SJSA1 (cell line): Measurements from ENCODE around the gene TPSB2. TPM values are rescaled to one million over a fixed set of nuclear protein-coding genes. Genes with fewer than 3 reads are reported as not detected.

ENCODE experiments used
- DNase-seq, 2 experiments: peaks; one replicate each; pipeline ENCODE4 v3.0.0-alpha.2; 2015 to 2020; ENCODE audit warnings: low spot score in 2 of 2, low read depth in 1 of 2
- H3K27ac ChIP-seq: fragments of 250-450 bp; sonication (Bioruptor Pico); 2 replicates; pipeline ENCODE4 v1.5.1; 2020; ENCODE audit warnings: mild to moderate bottlenecking, moderate library complexity
- H3K27me3 ChIP-seq: fragments of 250-450 bp; sonication (Bioruptor Pico); replicated peaks from 2 replicates; pipeline ENCODE4 v1.5.1; 2020; ENCODE audit warnings: mild to moderate bottlenecking, moderate library complexity
- H3K36me3 ChIP-seq: fragments of 250-450 bp; sonication (Bioruptor Pico); 2 replicates; pipeline ENCODE4 v1.5.1; 2020; ENCODE audit warnings: mild to moderate bottlenecking
- H3K4me1 ChIP-seq: fragments of 250-450 bp; sonication (Bioruptor Pico); replicated peaks from 2 replicates; pipeline ENCODE4 v1.6.1; 2021; ENCODE audit warnings: mild to moderate bottlenecking
- H3K4me3 ChIP-seq: fragments of 250-450 bp; sonication (Bioruptor Pico); 2 replicates; pipeline ENCODE4 v1.5.1; 2020; ENCODE audit warnings: mild to moderate bottlenecking
- H3K9me3 ChIP-seq: fragments of 250-450 bp; sonication (Bioruptor Pico); replicated peaks from 2 replicates; pipeline ENCODE4 v1.5.1; 2020; ENCODE audit warnings: mild to moderate bottlenecking
- total RNA-seq: library from RNA; depleted of rRNA; stranded (reverse); fragments of >200 nt; shearing (Covaris generic); gene quantifications from 2 replicates; pipeline ENCODE4 v1.2.3, GENCODE V29; 2014

The TPSB2 gene
- total RNA-seq, 1 experiment from 2014 or later, result not detected

GRCh38 chr16:1265826-1266225 is 35.8 kb upstream of the TPSB2 start:
- Histone ChIP-seq H3K27me3 (peaks cover 49% of the 10 kb centered on the region), H3K4me3 (no peak overlapping the region)

GRCh38 chr16:1265090-1265630 is 35.2 kb upstream of the TPSB2 start:
- DNase-seq, result no peak
- Histone ChIP-seq H3K27me3 (peaks cover 47% of the 10 kb centered on the region), H3K36me3 (no peaks in the 10 kb centered on the region), H3K4me1 (no peaks in the 10 kb centered on the region), H3K9me3 (no peaks in the 10 kb centered on the region), H3K4me3 (no peak overlapping the region), H3K27ac (no peak overlapping the region)

More at GRCh38 chr16:1265826-1266225, 35.8 kb upstream of the TPSB2 start:
- Histone ChIP-seq H3K27ac (no peak overlapping the region), H3K9me3 (no peaks in the 10 kb centered on the region), H3K4me1 (no peaks in the 10 kb centered on the region), H3K36me3 (no peaks in the 10 kb centered on the region)
- DNase-seq, result no peak

- Histone ChIP-seq H3K9me3 (no peaks in the 10 kb centered on the region), H3K27ac (no peak overlapping the region), H3K4me1 (no peaks in the 10 kb centered on the region), H3K27me3 (peaks cover 48% of the 10 kb centered on the region), H3K4me3 (no peak overlapping the region), H3K36me3 (no peaks in the 10 kb centered on the region)
- no peak for DNase-seq
Measured at GRCh38 chr16:1264345-1265089, 34.5 kb upstream of the TPSB2 start.

- no peaks in the 10 kb centered on the region for H3K9me3 ChIP-seq
- H3K36me3 ChIP-seq, result no peaks in the 10 kb centered on the region
- H3K4me3 ChIP-seq, result no peak overlapping the region
- H3K4me1 ChIP-seq, result no peaks in the 10 kb centered on the region
- H3K27me3 ChIP-seq, result peaks cover 51% of the 10 kb centered on the region
- no peak overlapping the region for H3K27ac ChIP-seq
- no peak for DNase-seq
Measured at GRCh38 chr16:1263591-1264344, 33.8 kb upstream of the TPSB2 start.

GRCh38 chr16:1262846-1263221 is 32.9 kb upstream of the TPSB2 start:
- Histone ChIP-seq H3K27ac (no peak overlapping the region), H3K27me3 (peaks cover 42% of the 10 kb centered on the region), H3K9me3 (no peaks in the 10 kb centered on the region)

GRCh38 chr16:1262210-1262845 is 32.3 kb upstream of the TPSB2 start:
- peaks cover 39% of the 10 kb centered on the region for H3K27me3 ChIP-seq
- no peak for DNase-seq

More at GRCh38 chr16:1262846-1263221, 32.9 kb upstream of the TPSB2 start:
- DNase-seq, result no peak
- Histone ChIP-seq H3K36me3 (no peaks in the 10 kb centered on the region), H3K4me3 (no peak overlapping the region), H3K4me1 (no peaks in the 10 kb centered on the region)

GRCh38 chr16:1261131-1261892 is 31.3 kb upstream of the TPSB2 start:
- no peak overlapping the region for H3K27ac ChIP-seq
- H3K27me3 ChIP-seq, result peaks cover 42% of the 10 kb centered on the region
- no peaks in the 10 kb centered on the region for H3K36me3 ChIP-seq
- no peak for DNase-seq
- no peaks in the 10 kb centered on the region for H3K9me3 ChIP-seq
- H3K4me1 ChIP-seq, result no peaks in the 10 kb centered on the region
- no peak overlapping the region for H3K4me3 ChIP-seq

More at GRCh38 chr16:1262210-1262845, 32.3 kb upstream of the TPSB2 start:
- Histone ChIP-seq H3K36me3 (no peaks in the 10 kb centered on the region), H3K4me3 (no peak overlapping the region), H3K27ac (no peak overlapping the region), H3K4me1 (no peaks in the 10 kb centered on the region), H3K9me3 (no peaks in the 10 kb centered on the region)

- Histone ChIP-seq H3K27ac (no peak overlapping the region), H3K9me3 (no peaks in the 10 kb centered on the region), H3K36me3 (no peaks in the 10 kb centered on the region), H3K4me3 (no peak overlapping the region), H3K27me3 (peaks cover 42% of the 10 kb centered on the region), H3K4me1 (no peaks in the 10 kb centered on the region)
- no peak for DNase-seq
Measured at GRCh38 chr16:1260101-1260680, 30.2 kb upstream of the TPSB2 start.

GRCh38 chr16:1259760-1260068 is 29.7 kb upstream of the TPSB2 start:
- Histone ChIP-seq H3K4me3 (no peak overlapping the region), H3K27me3 (peaks cover 42% of the 10 kb centered on the region), H3K36me3 (no peaks in the 10 kb centered on the region), H3K27ac (no peak overlapping the region), H3K4me1 (no peaks in the 10 kb centered on the region), H3K9me3 (no peaks in the 10 kb centered on the region)
- no peak for DNase-seq

- Histone ChIP-seq H3K27me3 (peaks cover 42% of the 10 kb centered on the region), H3K36me3 (no peaks in the 10 kb centered on the region)
Measured at GRCh38 chr16:1258906-1259759, 29.1 kb upstream of the TPSB2 start.

GRCh38 chr16:1258225-1258600 is 28.2 kb upstream of the TPSB2 start:
- H3K4me1 ChIP-seq, result no peaks in the 10 kb centered on the region
- H3K4me3 ChIP-seq, result no peak overlapping the region
- H3K27ac ChIP-seq, result no peak overlapping the region
- no peaks in the 10 kb centered on the region for H3K36me3 ChIP-seq
- DNase-seq, result no peak
- peaks cover 42% of the 10 kb centered on the region for H3K27me3 ChIP-seq
- no peaks in the 10 kb centered on the region for H3K9me3 ChIP-seq

More at GRCh38 chr16:1258906-1259759, 29.1 kb upstream of the TPSB2 start:
- no peaks in the 10 kb centered on the region for H3K4me1 ChIP-seq
- no peak for DNase-seq
- no peak overlapping the region for H3K4me3 ChIP-seq
- no peak overlapping the region for H3K27ac ChIP-seq
- no peaks in the 10 kb centered on the region for H3K9me3 ChIP-seq

- H3K36me3 ChIP-seq, result no peaks in the 10 kb centered on the region
- H3K9me3 ChIP-seq, result no peaks in the 10 kb centered on the region
- DNase-seq, result no peak
- no peak overlapping the region for H3K4me3 ChIP-seq
- no peak overlapping the region for H3K27ac ChIP-seq
- H3K4me1 ChIP-seq, result no peaks in the 10 kb centered on the region
- peaks cover 39% of the 10 kb centered on the region for H3K27me3 ChIP-seq
Measured at GRCh38 chr16:1257561-1258224, 27.7 kb upstream of the TPSB2 start.
